Activated T-cell treated with anti-CD3 and anti-CD28 coated beads, Interleukin-2, amount 50 U/mL, for 1 hour (primary cell): Measurements from ENCODE around the gene CYP4A22.
"Not testable (repeated sequence)": the region's sequence is repeated elsewhere in the genome, so short reads cannot be mapped to it uniquely, and the experiment has no call there.

Experiments
- DNase-seq: peaks from one replicate; pipeline ENCODE4 v3.0.0-alpha.2; 2020

CYP4A22 gene, protein sequence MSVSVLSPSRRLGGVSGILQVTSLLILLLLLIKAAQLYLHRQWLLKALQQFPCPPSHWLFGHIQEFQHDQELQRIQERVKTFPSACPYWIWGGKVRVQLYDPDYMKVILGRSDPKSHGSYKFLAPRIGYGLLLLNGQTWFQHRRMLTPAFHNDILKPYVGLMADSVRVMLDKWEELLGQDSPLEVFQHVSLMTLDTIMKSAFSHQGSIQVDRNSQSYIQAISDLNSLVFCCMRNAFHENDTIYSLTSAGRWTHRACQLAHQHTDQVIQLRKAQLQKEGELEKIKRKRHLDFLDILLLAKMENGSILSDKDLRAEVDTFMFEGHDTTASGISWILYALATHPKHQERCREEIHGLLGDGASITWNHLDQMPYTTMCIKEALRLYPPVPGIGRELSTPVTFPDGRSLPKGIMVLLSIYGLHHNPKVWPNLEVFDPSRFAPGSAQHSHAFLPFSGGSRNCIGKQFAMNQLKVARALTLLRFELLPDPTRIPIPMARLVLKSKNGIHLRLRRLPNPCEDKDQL

DNA sequence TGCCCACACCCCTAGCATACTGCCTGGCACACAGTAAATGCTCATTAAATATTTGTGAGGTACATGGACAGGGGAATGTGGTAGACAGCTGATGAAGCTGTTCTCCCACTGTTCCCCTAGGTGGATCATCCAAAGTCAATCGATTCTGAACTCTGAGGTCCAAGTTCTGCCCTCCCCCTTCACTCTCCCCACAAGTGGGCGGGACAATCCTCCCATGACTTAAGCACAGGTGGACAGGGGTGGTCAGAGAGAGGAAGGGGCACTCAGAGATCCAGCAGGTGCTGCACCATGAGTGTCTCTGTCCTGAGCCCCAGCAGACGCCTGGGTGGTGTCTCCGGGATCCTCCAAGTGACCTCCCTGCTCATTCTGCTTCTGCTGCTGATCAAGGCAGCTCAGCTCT, at the start of gene CYP4A22:
TSS of gene CYP4A22 (plus strand) at position 244 of the 400 bp plus-strand sequence. CDS start at position 289, 45 bp downstream.
- DNase-seq = no peak

GRCh38 chr1:47089356-47089755, 47.9 kb upstream of the CYP4A22 start:
- not testable (repeated sequence) for DNase-seq

- not testable (repeated sequence) for DNase-seq
Measured at GRCh38 chr1:47091476-47091875, 45.8 kb upstream of the CYP4A22 start.

GRCh38 chr1:47104816-47105215, 32.4 kb upstream of the CYP4A22 start:
- DNase-seq = no peak

GRCh38 chr1:47106792-47107191, 30.4 kb upstream of the CYP4A22 start:
- no peak for DNase-seq

GRCh38 chr1:47107851-47108574, 29.2 kb upstream of the CYP4A22 start:
- DNase-seq = not testable (repeated sequence)

- not testable (repeated sequence) for DNase-seq
Measured at GRCh38 chr1:47109482-47109881, 27.8 kb upstream of the CYP4A22 start.

DNA sequence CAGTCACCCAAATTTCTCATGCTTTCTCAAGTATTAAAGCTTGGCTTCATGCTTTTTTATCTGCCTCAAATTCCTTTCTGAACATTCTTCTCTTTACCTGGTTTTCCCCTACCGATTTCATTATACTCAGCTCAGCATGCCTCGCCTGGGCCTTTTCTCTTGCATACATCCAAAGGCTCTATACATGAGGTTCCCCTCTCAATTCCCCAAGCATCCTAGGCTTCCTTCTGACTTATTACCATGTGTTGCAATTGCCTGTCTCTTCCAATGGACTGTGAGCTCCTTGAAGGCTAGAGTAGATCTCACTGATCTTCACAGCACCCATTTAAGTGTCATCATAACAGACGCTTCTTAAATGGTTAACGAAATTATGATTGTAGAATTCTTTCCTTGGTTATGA, 24.1 kb upstream of the CYP4A22 start:
- no peak for DNase-seq

- not testable (repeated sequence) for DNase-seq
Measured at GRCh38 chr1:47121039-47121438, 16.2 kb upstream of the CYP4A22 start.

DNA sequence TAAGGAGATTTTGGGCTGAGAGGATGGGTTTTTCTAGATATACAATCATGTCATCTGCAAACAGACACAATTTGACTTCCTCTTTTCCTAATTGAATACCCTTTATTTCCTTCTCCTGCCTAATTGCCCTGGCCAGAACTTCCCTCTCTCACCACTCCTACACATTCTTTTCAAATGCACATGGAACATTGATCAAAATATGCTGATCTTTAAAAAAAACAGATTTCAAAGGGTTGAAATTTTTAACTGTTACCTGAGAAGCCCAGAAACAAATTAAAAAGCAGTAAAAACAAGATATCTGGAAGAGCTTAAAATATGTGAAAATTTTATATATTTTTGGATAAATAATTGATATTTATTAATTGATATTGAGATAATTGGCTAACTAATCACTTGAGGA, 12.4 kb upstream of the CYP4A22 start:
- DNase-seq = not testable (repeated sequence)

- DNase-seq = not testable (repeated sequence)
Measured at GRCh38 chr1:47126997-47127396, 10.2 kb upstream of the CYP4A22 start.

GRCh38 chr1:47128221-47128620, 9.0 kb upstream of the CYP4A22 start:
- DNase-seq = no peak

GRCh38 chr1:47128854-47129253, 8.4 kb upstream of the CYP4A22 start:
- DNase-seq = not testable (repeated sequence)

GRCh38 chr1:47129489-47130230, 7.6 kb upstream of the CYP4A22 start:
- not testable (repeated sequence) for DNase-seq

DNA sequence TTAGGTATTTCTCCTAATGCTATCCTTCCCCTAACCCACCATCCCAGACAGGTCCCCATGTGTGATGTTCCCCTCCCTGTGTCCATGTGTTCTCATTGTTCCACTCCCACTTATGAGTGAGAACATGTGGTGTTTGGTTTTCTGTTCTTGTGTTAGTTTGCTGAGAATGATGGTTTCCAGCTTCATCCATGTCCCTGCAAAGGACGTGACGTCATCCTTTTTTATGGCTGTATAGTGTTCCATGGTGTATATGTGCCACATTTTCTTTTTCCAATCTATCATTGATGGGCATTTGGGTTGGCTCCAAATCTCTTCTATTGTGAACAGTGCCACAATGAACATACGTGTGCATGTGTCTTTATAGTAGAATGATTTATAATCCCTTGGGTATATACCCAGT, 4.6 kb upstream of the CYP4A22 start:
- DNase-seq = not testable (repeated sequence)

DNA sequence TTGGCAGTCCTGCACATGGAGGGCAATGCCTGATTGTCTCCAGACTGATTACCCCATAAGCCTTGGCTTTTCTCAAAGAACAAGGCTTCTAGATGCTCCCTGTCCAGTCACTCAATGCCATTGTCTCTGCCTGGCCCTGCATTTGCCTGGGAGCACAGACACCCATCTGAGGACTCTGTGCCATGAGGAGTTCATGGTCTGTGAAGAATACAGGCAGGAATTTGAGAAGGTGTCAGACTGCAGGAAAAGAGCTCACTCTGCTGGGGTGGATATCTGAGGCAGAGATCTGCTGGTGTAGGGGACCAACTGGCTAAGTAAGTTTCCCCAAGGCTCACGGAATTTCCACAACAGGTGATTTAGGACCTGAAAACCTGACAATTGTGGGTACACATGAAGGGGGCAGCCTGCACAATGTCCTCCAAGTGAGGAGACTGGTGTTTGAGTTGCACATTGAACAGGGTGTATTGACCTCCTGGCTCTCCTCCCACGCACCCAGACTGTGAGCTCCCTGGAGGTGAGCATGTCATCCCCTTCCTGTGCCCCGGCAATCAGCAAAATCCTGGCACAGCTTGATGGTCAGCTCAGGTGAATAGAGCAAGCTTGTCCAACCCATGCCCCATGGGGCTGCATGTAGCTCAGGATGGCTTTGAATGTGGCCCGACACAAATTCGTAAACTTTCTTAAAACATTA, 829 bp downstream of the CYP4A22 start:
- no peak for DNase-seq

GRCh38 chr1:47140358-47140757, 3.1 kb downstream of the CYP4A22 start:
- not testable (repeated sequence) for DNase-seq

DNA sequence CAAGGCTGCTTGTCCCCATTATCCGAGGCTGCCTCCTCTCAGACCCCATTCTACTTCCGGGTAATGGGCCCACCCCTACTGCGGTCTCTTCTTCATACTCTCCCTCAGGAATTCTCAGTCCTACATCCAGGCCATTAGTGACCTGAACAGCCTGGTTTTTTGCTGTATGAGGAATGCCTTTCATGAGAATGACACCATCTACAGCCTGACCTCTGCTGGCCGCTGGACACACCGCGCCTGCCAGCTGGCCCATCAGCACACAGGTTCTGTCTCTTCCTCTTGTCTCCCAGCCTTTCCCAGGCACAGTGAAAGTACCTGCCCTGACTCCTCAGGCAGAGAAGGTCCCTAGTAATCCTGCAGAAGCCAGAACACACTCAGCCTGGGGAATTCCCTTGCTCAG, 6.4 kb downstream of the CYP4A22 start:
- DNase-seq = not testable (repeated sequence)

GRCh38 chr1:47146495-47146894, 9.3 kb downstream of the CYP4A22 start:
- not testable (repeated sequence) for DNase-seq

GRCh38 chr1:47147047-47147785, 10.0 kb downstream of the CYP4A22 start:
- no peak for DNase-seq

DNA sequence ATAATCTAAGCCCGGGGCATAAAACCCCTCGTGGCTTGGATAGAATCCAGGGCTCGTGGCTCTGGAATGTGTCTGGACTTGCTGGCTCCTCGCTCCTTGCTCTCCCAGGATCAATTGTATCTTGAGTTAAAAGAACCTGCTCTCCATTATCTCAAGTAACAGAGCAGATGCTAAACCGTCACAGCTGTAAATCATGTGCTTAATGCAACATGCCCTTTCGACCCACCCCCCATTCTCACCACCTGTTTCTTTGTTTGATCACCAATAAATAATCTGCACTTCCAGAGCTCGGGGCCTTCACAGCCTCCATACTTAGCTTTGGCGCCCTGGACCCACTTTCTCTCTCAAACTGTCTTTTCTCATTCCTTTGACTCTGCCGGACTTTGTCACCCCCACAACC, 11.9 kb downstream of the CYP4A22 start:
- not testable (repeated sequence) for DNase-seq

- not testable (repeated sequence) for DNase-seq
Measured at GRCh38 chr1:47156457-47156856, 19.2 kb downstream of the CYP4A22 start.
